Measurements from ENCODE around the gene PALB2. TPM values are rescaled to one million over a fixed set of nuclear protein-coding genes. Genes with fewer than 3 reads are reported as not detected.
"Not testable (repeated sequence)": the region's sequence is repeated elsewhere in the genome, so short reads cannot be mapped to it uniquely, and the experiment has no call there.

Gene PALB2
- total and polyA plus RNA-seq, 9 donors: 8.0 to 11.2 (median 9.5) TPM

- not testable (repeated sequence) for H3K4me1 ChIP-seq (ENCODE audit: control insufficient read depth, insufficient read depth, low read length); H3K27ac ChIP-seq (ENCODE audit: low read length); H3K4me3 ChIP-seq (ENCODE audit: low read length); H3K9me3 ChIP-seq (replicated peaks; ENCODE audit: control insufficient read depth, low read depth, low read length); H3K27me3 ChIP-seq (ENCODE audit: control insufficient read depth, insufficient read depth, low read length); DNase-seq
- H3K36me3 ChIP-seq (ENCODE audit: control insufficient read depth, insufficient read depth, low read length): peaks cover 15% of the 10 kb centered on the region
- WGBS (ENCODE audit: insufficient coverage): 100% methylated on average over 1 of the region's 6 CpGs
Measured at GRCh38 chr16:23610905-23611304, 30.2 kb downstream of the PALB2 start.

- no peak overlapping the region for H3K4me3 ChIP-seq (ENCODE audit: low read length)
- H3K27me3 ChIP-seq (ENCODE audit: control insufficient read depth, insufficient read depth, low read length): no peaks in the 10 kb centered on the region
- no peak overlapping the region for H3K27ac ChIP-seq (ENCODE audit: low read length)
- peaks cover 13% of the 10 kb centered on the region for H3K36me3 ChIP-seq (ENCODE audit: control insufficient read depth, insufficient read depth, low read length)
- WGBS (ENCODE audit: insufficient coverage): no CpG with 5 or more reads among the region's 1 CpG
- no peaks in the 10 kb centered on the region for H3K9me3 ChIP-seq (replicated peaks; ENCODE audit: control insufficient read depth, low read depth, low read length)
- no peak for DNase-seq
- H3K4me1 ChIP-seq (ENCODE audit: control insufficient read depth, insufficient read depth, low read length): no peaks in the 10 kb centered on the region
Measured at GRCh38 chr16:23609929-23610328, 31.2 kb downstream of the PALB2 start.

- Histone ChIP-seq H3K27ac (ENCODE audit: low read length) (no peak overlapping the region), H3K4me1 (ENCODE audit: control insufficient read depth, insufficient read depth, low read length) (no peaks in the 10 kb centered on the region), H3K9me3 (replicated peaks; ENCODE audit: control insufficient read depth, low read depth, low read length) (no peaks in the 10 kb centered on the region), H3K4me3 (ENCODE audit: low read length) (no peak overlapping the region), H3K27me3 (ENCODE audit: control insufficient read depth, insufficient read depth, low read length) (no peaks in the 10 kb centered on the region), H3K36me3 (ENCODE audit: control insufficient read depth, insufficient read depth, low read length) (peaks cover 21% of the 10 kb centered on the region)
- no peak for DNase-seq
- 60% methylated on average over 1 of the region's 4 CpGs for WGBS (ENCODE audit: insufficient coverage)
Measured at GRCh38 chr16:23608194-23608593, 32.9 kb downstream of the PALB2 start.

- no peaks in the 10 kb centered on the region for H3K4me1 ChIP-seq (ENCODE audit: control insufficient read depth, insufficient read depth, low read length)
- H3K36me3 ChIP-seq (ENCODE audit: control insufficient read depth, insufficient read depth, low read length): peaks cover 21% of the 10 kb centered on the region
- H3K4me3 ChIP-seq (ENCODE audit: low read length): no peak overlapping the region
- 100% methylated on average over 3 of the region's 6 CpGs for WGBS (ENCODE audit: insufficient coverage)
- no peak overlapping the region for H3K27ac ChIP-seq (ENCODE audit: low read length)
- no peaks in the 10 kb centered on the region for H3K27me3 ChIP-seq (ENCODE audit: control insufficient read depth, insufficient read depth, low read length)
- no peak for DNase-seq
- no peaks in the 10 kb centered on the region for H3K9me3 ChIP-seq (replicated peaks; ENCODE audit: control insufficient read depth, low read depth, low read length)
Measured at GRCh38 chr16:23607726-23608125, 33.4 kb downstream of the PALB2 start.

- Histone ChIP-seq H3K36me3 (ENCODE audit: control insufficient read depth, insufficient read depth, low read length) (peaks cover 12% of the 10 kb centered on the region), H3K9me3 (replicated peaks; ENCODE audit: control insufficient read depth, low read depth, low read length) (no peaks in the 10 kb centered on the region), H3K4me3 (ENCODE audit: low read length) (no peak overlapping the region), H3K27ac (ENCODE audit: low read length) (peak overlapping the region; percentile 29), H3K4me1 (ENCODE audit: control insufficient read depth, insufficient read depth, low read length) (peaks cover 17% of the 10 kb centered on the region), H3K27me3 (ENCODE audit: control insufficient read depth, insufficient read depth, low read length) (no peaks in the 10 kb centered on the region)
- WGBS (ENCODE audit: insufficient coverage): 76% methylated on average over 3 of the region's 11 CpGs
- peak; percentile 15 for DNase-seq
Measured at GRCh38 chr16:23597003-23597756, 43.9 kb downstream of the PALB2 start.

GRCh38 chr16:23595951-23596720 is 45.0 kb downstream of the PALB2 start, which contains the start of gene NDUFAB1:
NDUFAB1 (minus strand) TSS chr16:23596316; CDS start chr16:23596290, 26 bp downstream.
- peak; percentile 95 for DNase-seq
- H3K36me3 ChIP-seq (ENCODE audit: control insufficient read depth, insufficient read depth, low read length): peaks cover 22% of the 10 kb centered on the region
- H3K9me3 ChIP-seq (replicated peaks; ENCODE audit: control insufficient read depth, low read depth, low read length): no peaks in the 10 kb centered on the region
- peak within 1 kb of the TSS; percentile 72 for H3K27ac ChIP-seq (ENCODE audit: low read length)
- H3K27me3 ChIP-seq (ENCODE audit: control insufficient read depth, insufficient read depth, low read length): no peaks in the 10 kb centered on the region
- H3K4me3 ChIP-seq (ENCODE audit: low read length): peak within 1 kb of the TSS; percentile 95
- under 1% methylated on average over 58 of the region's 67 CpGs for WGBS (ENCODE audit: insufficient coverage)
- H3K4me1 ChIP-seq (ENCODE audit: control insufficient read depth, insufficient read depth, low read length): peaks cover 17% of the 10 kb centered on the region

- H3K9me3 ChIP-seq (replicated peaks; ENCODE audit: control insufficient read depth, low read depth, low read length): no peaks in the 10 kb centered on the region
- peak overlapping the region; percentile 95 for H3K4me3 ChIP-seq (ENCODE audit: low read length)
- H3K4me1 ChIP-seq (ENCODE audit: control insufficient read depth, insufficient read depth, low read length): peaks cover 17% of the 10 kb centered on the region
- peaks cover 29% of the 10 kb centered on the region for H3K36me3 ChIP-seq (ENCODE audit: control insufficient read depth, insufficient read depth, low read length)
- no peaks in the 10 kb centered on the region for H3K27me3 ChIP-seq (ENCODE audit: control insufficient read depth, insufficient read depth, low read length)
- 15% methylated on average over 32 of the region's 34 CpGs for WGBS (ENCODE audit: insufficient coverage)
- H3K27ac ChIP-seq (ENCODE audit: low read length): no peak overlapping the region
- DNase-seq: peak; percentile 11
Measured at GRCh38 chr16:23595246-23595950, 45.7 kb downstream of the PALB2 start.

- WGBS (ENCODE audit: insufficient coverage): 93% methylated on average over 12 of the region's 12 CpGs
- Histone ChIP-seq H3K4me1 (ENCODE audit: control insufficient read depth, insufficient read depth, low read length) (peaks cover 17% of the 10 kb centered on the region), H3K36me3 (ENCODE audit: control insufficient read depth, insufficient read depth, low read length) (peaks cover 34% of the 10 kb centered on the region), H3K27ac (ENCODE audit: low read length) (no peak overlapping the region), H3K4me3 (ENCODE audit: low read length) (no peak overlapping the region), H3K27me3 (ENCODE audit: control insufficient read depth, insufficient read depth, low read length) (no peaks in the 10 kb centered on the region), H3K9me3 (replicated peaks; ENCODE audit: control insufficient read depth, low read depth, low read length) (no peaks in the 10 kb centered on the region)
- no peak for DNase-seq
Measured at GRCh38 chr16:23594186-23594585, 46.9 kb downstream of the PALB2 start.

GRCh38 chr16:23590181-23590580 is 50.9 kb downstream of the PALB2 start:
- Histone ChIP-seq H3K27me3 (ENCODE audit: control insufficient read depth, insufficient read depth, low read length) (no peaks in the 10 kb centered on the region), H3K4me3 (ENCODE audit: low read length) (no peak overlapping the region), H3K27ac (ENCODE audit: low read length) (no peak overlapping the region), H3K36me3 (ENCODE audit: control insufficient read depth, insufficient read depth, low read length) (peaks cover 64% of the 10 kb centered on the region), H3K4me1 (ENCODE audit: control insufficient read depth, insufficient read depth, low read length) (peaks cover 11% of the 10 kb centered on the region), H3K9me3 (replicated peaks; ENCODE audit: control insufficient read depth, low read depth, low read length) (no peaks in the 10 kb centered on the region)
- DNase-seq: no peak
- 85% methylated on average over 2 of the region's 3 CpGs for WGBS (ENCODE audit: insufficient coverage)

- H3K4me3 ChIP-seq (ENCODE audit: low read length): no peak overlapping the region
- DNase-seq: no peak
- no peaks in the 10 kb centered on the region for H3K4me1 ChIP-seq (ENCODE audit: control insufficient read depth, insufficient read depth, low read length)
- H3K36me3 ChIP-seq (ENCODE audit: control insufficient read depth, insufficient read depth, low read length): peaks cover 68% of the 10 kb centered on the region
- 81% methylated on average over 2 of the region's 5 CpGs for WGBS (ENCODE audit: insufficient coverage)
- H3K27ac ChIP-seq (ENCODE audit: low read length): no peak overlapping the region
- no peaks in the 10 kb centered on the region for H3K9me3 ChIP-seq (replicated peaks; ENCODE audit: control insufficient read depth, low read depth, low read length)
- H3K27me3 ChIP-seq (ENCODE audit: control insufficient read depth, insufficient read depth, low read length): no peaks in the 10 kb centered on the region
Measured at GRCh38 chr16:23587726-23588125, 53.4 kb downstream of the PALB2 start.

Measured in muscle of leg (tissue), 11 donors.